B cell (primary cell): Measurements from ENCODE around the gene PLK2.

Source experiments
- CTCF ChIP-seq: fragments of 200-600 bp; IDR thresholded peaks from one replicate; pipeline ENCODE4 v1.8.0; 2022; ENCODE audit warnings: antibody characterized with exemption, mild to moderate bottlenecking
- EZH2 ChIP-seq: IDR thresholded peaks from 2 replicates; pipeline ENCODE4 v1.6.1; 2012; ENCODE audit warnings: borderline replicate concordance, low read depth, mild to moderate bottlenecking, moderate library complexity, low read length; ENCODE audit not compliant: insufficient read depth, poor library complexity, severe bottlenecking

- no peak for TF ChIP-seq CTCF
- TF ChIP-seq EZH2, result no peak
Observed at GRCh38 chr5:58491216-58491892, 31.5 kb upstream of the PLK2 start, which contains the start of gene GAPT.
